Measurements from ENCODE around the gene TSSC4.

GRCh38 chr11:2382129-2382517 is 18.4 kb upstream of the TSSC4 start:
- TF ChIP-seq CTCF (conservative IDR thresholded peaks at IDR 0.05; ENCODE audit: low read length) (no peak), EZH2phosphoT487 (IDR thresholded peaks at IDR 0.05; ENCODE audit: borderline replicate concordance, low read depth, low read length) (no peak)

All from OCI-LY7 (cell line).